ENCODE results near the gene DSN1.

GRCh38 chr20:36709126-36709525, 64.4 kb downstream of the DSN1 start:
- TF ChIP-seq CTCF (IDR thresholded peaks at IDR 0.05) (no peak), REST (IDR thresholded peaks at IDR 0.05; ENCODE audit: insufficient read depth in 1 of 2, low read depth in 2 of 2, low read length in 1 of 2) (no peak), SIN3A (IDR thresholded peaks at IDR 0.05; ENCODE audit: borderline replicate concordance, insufficient read depth, low read depth, low read length) (no peak), TCF7L2 (IDR thresholded peaks at IDR 0.05; ENCODE audit: low read depth, low read length) (no peak)

All from Panc1 (cell line).